ENCODE results near the gene ECI1.

The ECI1 gene

GRCh38 chr16:2190002-2190658, 61.3 kb downstream of the ECI1 start:
- no peak for DNase-seq (ENCODE audit: low read depth)
- TF ChIP-seq CTCF (IDR thresholded peaks at IDR 0.05; ENCODE audit: insufficient read depth, low read depth, low read length, missing control alignments): no peak
- H3K4me3 ChIP-seq (ENCODE audit: low read length): no peak overlapping the region

All from epithelial cell of esophagus (primary cell).